GM18868 (cell line): Measurements from ENCODE around the gene GALNTL6.
"Not testable (repeated sequence)": the region's sequence is repeated elsewhere in the genome, so short reads cannot be mapped to it uniquely, and the experiment has no call there.

Source experiments
- ATAC-seq: cut with Tn5 transposase; IDR thresholded peaks from one replicate; pipeline ENCODE4 v1.9.1; 2021; ENCODE audit warnings: mild to moderate bottlenecking, moderate library complexity; ENCODE audit not compliant: unreplicated experiment

The GALNTL6 gene

GRCh38 chr4:173038192-173038896 lies 1225.1 kb downstream of the GALNTL6 start:
- no peak for ATAC-seq

DNA sequence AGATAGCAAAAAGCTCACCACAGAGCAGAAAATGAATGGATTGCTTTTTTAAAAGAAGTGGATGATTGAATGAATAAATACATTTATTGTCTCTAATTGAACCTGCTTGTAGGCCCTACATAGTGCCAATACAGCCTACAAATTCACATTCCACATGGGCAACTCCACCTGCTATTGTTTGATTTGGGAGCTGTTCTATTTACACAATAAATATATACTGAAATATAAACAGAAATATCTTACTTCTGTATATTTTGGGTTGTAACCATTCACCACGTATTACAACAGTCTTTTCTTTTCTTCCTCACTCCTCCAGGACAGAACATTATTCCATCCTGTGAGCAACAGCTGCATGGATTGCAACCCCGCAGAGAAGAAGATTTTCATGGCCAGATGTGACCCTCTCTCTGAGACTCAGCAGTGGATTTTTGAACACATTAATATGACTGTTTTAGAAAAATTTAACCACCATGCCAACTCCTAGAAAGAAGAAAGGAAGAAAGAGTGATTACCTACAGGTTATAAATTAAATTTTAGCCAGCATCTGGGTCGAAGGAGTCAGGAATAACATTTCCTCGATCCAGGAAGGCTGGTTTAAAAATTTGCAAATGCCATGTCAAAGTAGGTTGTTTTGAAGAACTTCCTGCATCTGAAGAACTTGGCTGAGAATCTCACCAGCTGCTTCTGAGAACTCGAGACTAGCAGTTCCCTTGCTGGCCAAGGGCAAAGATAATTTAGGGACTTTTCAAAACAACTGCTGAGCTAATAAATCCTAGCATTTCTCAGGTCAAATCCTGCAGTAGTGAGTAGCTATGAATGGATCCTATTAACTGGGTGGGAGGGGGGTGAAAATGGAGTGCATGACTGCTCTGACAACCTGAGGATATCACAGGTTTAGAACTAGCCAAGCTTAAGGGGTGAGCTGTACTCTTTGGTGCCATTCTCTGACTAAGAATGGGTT lies 1226.7 kb downstream of the GALNTL6 start:
- ATAC-seq: peak; percentile 78

DNA sequence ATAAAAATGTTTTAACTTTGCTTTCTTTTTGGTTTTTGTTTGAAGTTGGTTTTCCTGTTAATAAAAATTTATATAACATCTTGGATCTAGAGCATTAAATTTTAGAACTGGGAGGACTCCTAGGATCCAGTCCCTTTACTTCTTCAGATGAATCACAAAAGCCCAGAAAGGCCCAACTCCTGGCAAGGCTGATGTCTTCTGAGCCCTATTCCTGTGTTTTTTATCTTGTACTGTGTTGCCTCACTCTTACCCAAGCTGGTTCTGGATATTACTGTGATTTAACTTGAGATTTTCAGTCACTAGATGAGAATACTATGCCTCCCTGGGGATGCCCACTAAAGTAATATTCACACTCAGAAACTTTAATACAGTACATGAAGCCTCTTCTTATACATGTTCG lies 1228.3 kb downstream of the GALNTL6 start:
- ATAC-seq: no peak

DNA sequence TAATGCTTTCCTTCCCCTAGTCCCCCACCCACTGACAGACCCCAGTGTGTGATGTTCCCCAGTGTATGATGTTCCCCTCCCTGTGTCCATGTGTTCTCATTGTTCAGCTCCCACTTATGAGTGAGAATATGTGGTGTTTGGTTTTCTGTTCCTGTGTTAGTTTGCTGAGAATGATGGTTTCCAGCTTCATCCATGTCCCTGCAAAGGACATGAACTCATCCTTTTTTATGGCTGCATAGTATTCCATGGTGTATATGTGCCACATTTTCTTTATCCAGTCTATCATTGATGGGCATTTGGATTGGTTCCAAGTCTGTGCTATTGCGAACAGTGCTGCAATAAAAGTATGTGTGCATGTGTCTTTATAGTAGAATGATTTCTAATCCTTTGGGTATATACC lies 1228.9 kb downstream of the GALNTL6 start:
- not testable (repeated sequence) for ATAC-seq

DNA sequence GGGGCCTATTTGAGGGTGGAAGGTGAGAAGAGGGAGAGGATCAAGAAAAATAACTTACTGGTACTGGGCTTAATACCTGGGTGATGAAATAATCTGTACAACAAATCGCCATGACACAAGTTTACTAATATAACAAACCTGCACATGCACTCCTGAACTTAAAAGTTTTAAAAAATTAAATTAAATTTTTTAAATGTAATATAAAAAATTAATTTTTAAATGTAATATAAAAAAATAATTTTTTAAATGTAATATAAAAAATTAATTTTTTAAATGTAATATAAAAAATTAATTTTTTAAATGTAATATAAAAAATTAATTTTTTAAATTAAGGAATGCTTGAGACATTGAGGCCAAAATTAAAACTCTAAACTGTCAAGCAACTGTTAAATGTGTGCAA lies 1231.1 kb downstream of the GALNTL6 start:
- ATAC-seq: no peak

- no peak for ATAC-seq
Measured at GRCh38 chr4:173045571-173045970, 1232.4 kb downstream of the GALNTL6 start.

DNA sequence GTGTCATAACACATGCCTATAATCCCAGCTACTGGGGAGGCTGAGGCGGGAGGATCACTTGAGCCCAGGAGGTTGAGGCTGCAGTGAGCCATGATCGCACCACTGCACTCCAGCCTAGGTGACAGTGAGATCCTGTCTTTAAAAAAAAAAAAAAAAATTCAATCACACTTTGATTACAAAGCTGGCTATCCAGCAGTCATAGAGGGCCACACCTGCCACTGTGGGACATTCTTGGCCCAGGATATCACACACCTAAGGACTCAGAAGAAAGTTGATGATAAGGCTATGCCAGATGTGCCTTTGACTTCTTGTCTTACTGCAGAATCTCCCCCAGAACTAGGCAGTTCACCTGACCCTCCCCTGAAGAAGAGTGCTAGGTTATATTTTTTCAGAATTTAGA lies 1232.9 kb downstream of the GALNTL6 start:
- no peak for ATAC-seq

DNA sequence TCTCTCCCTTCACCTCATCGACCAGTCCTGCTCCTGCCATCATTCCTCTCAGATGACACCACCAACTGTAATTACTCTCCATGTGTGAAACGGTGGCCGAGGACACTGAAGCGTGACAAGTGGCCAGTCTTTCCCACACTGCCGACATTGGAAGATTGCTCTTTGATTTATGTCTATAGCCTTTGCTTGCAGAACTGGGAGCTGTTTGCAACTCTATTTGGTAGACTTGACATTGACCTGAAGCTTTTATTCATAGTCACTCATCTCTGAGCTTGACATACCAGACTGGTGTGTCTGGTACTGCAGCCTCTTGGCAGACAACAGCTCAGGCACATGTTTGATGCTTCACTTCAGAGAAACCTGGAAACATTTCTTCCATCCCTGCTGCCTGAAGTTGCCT lies 1233.6 kb downstream of the GALNTL6 start:
- ATAC-seq: no peak

DNA sequence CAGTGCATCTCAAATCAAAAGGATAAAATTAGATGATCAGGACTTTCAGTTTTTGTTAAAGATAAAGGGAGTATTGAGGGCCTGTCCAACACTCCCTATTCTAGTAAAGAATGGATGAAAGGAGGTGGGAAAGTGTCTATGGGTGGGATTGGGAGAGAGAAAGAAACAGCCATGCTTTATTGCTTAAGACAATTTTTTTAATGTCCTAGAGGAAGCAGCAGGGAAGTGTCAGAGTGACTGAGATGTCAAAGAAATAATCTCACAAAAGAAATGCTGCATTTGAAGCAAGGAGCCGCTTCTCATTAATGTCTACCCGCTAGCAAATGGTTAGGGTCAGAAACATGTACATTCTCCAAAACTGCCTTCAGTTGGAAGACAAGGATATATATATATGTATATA lies 1238.0 kb downstream of the GALNTL6 start:
- no peak for ATAC-seq

- no peak for ATAC-seq
Measured at GRCh38 chr4:173051716-173052115, 1238.5 kb downstream of the GALNTL6 start.

DNA sequence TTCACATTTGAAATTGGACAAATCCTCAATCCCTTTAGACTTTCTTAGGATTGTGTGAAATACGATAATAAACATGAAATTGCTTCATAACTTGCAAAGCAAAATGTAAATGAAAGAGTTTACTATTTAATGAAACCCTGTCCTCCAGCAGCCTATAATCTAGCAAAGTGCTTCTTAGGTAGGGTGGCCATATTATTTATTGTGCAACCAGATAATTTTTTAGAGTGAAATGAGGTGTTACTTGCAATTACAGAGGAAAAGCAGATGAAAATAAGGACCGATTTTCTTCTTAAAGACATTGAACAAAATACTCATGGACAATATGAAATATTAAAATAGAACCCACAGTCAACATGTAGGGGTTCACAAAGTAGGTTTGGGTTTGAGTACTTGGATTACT lies 1239.2 kb downstream of the GALNTL6 start:
- ATAC-seq: no peak

- no peak for ATAC-seq
Measured at GRCh38 chr4:173056271-173056670, 1243.1 kb downstream of the GALNTL6 start.

GRCh38 chr4:173056710-173057109 lies 1243.5 kb downstream of the GALNTL6 start:
- no peak for ATAC-seq

- ATAC-seq: no peak
Measured at GRCh38 chr4:173057442-173057841, 1244.2 kb downstream of the GALNTL6 start.

DNA sequence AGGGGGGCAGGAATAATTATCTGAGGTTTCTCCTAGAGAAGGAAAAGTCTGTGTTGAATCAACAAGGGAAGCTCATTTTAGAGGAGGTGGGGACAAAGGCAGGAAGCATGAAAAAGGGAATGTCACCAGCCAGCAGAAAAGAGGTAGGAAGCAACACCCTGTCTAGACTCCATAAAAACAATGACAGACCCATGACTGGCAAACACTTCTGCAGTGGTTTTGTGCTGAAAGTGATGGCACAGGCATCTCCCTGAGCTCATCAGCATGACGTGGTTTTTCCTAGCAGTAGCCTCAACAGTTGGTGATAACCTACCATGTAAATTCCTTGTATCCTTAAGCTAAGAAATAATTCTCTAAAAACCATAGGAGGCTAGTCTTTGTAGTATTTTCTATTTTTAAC lies 1244.7 kb downstream of the GALNTL6 start:
- no peak for ATAC-seq

GRCh38 chr4:173061160-173061559 lies 1248.0 kb downstream of the GALNTL6 start:
- ATAC-seq: no peak

- ATAC-seq: no peak
Measured at GRCh38 chr4:173073939-173074500, 1260.8 kb downstream of the GALNTL6 start.

DNA sequence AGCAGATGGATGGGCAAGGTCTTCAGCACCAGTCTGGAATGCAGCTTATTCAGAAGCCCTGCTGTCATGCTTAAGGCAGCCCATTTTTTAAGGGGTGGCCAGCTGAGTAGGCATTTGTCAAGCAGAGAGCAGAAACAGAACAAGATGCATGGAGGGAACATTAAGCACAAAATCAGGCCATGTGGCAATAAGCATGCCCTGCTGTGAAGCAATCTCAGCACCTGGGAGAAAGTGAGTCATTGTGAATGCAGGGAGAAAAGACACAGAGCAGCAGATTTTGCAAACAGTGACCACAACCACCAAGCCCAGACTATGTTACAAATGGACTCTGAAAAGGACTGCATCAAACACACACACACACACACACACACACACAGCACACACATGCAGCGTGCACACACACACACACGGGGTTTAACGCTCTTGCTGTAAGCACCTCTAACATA lies 1261.3 kb downstream of the GALNTL6 start:
- ATAC-seq: no peak

DNA sequence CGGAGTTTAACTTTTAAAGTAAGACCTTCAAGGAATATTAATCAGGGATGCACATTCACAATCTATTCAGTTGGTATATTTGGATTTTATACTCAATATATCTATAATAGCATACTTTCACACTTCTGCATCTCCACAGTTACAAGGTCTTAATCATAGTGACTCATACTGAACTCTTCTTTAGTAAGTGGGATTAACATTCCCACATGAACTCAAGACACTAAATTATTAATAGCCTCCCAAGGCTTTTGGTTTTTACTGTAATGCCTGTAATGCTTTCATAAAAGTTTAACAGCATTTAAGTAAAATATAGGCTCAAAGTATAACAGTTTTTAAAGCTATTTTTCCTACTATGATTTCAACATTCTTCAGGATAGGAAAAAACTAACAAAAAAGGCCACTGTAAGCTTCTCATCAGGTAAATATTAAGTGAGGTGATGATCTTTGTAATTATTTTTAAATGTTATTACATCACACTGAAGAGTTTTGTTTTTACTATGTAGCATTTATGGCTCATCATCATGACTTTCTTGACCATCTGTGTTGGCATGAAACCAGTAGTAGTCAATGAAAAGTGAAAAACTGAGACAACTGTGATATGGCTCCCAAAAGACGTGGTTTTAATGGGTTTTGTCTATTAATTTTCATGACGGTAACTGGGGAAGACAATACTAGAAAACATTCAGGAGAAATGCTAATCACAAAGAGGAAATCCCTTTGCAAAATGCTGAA lies 1263.9 kb downstream of the GALNTL6 start:
- ATAC-seq: no peak

DNA sequence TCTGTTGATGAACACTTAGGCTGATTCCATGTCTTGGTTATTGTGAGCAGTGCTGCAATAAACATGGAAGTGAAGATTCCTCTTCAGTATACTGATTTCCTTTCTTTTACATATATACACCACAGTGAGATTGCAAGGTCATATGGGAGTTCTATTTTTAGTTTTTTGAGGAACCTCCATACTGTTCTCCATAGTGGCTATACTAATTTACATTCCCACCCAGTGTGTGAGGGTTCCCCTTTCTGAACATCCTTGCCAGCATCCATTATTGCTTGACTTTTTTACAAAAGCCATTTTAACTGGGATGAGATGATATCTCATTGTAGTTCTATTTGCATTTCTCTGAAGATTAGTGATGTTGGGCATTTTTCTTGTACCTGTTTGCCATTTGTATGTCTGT lies 1274.9 kb downstream of the GALNTL6 start:
- ATAC-seq: no peak
